Ammon's horn (tissue), 1 donor: ENCODE data around the gene SPOCD1.

Source experiments
- DNase-seq: peaks from one replicate; pipeline ENCODE4 v3.0.0-alpha.2; 2016; ENCODE audit warnings: low spot score

The SPOCD1 gene

GRCh38 chr1:31755850-31756492, 59.9 kb downstream of the SPOCD1 start:
- no peak for DNase-seq

- DNase-seq, result no peak
Measured at GRCh38 chr1:31755197-31755611, 60.6 kb downstream of the SPOCD1 start.

GRCh38 chr1:31754397-31754796, 61.4 kb downstream of the SPOCD1 start:
- DNase-seq, result no peak

- peak; percentile 95 for DNase-seq
Measured at GRCh38 chr1:31753707-31754349, 62.0 kb downstream of the SPOCD1 start.

GRCh38 chr1:31752952-31753475, 62.8 kb downstream of the SPOCD1 start:
- peak; percentile 82 for DNase-seq

GRCh38 chr1:31752258-31752657, 63.6 kb downstream of the SPOCD1 start:
- DNase-seq, result no peak

- no peak for DNase-seq
Measured at GRCh38 chr1:31751822-31752241, 64.0 kb downstream of the SPOCD1 start.

- DNase-seq, result no peak
Measured at GRCh38 chr1:31750858-31751510, 64.8 kb downstream of the SPOCD1 start.

GRCh38 chr1:31749785-31750735, 65.8 kb downstream of the SPOCD1 start:
- DNase-seq, result no peak

- DNase-seq, result no peak
Measured at GRCh38 chr1:31748365-31748764, 67.5 kb downstream of the SPOCD1 start.

- no peak for DNase-seq
Measured at GRCh38 chr1:31747304-31747703, 68.5 kb downstream of the SPOCD1 start.

GRCh38 chr1:31746687-31747086, 69.1 kb downstream of the SPOCD1 start:
- no peak for DNase-seq

- no peak for DNase-seq
Measured at GRCh38 chr1:31745946-31746670, 69.7 kb downstream of the SPOCD1 start.

- DNase-seq, result peak; percentile 66
Measured at GRCh38 chr1:31745096-31745945, 70.5 kb downstream of the SPOCD1 start.

GRCh38 chr1:31744165-31744888, 71.5 kb downstream of the SPOCD1 start:
- DNase-seq, result no peak

GRCh38 chr1:31742462-31743212, 73.2 kb downstream of the SPOCD1 start:
- DNase-seq, result no peak
